Keratinocyte (primary cell): ENCODE data around the gene OTOG. TPM values are rescaled to one million over a fixed set of nuclear protein-coding genes. Genes with fewer than 3 reads are reported as not detected.

ENCODE experiments used
- DNase-seq: peaks from one replicate; pipeline ENCODE4 v3.0.0-alpha.2; 2011; ENCODE audit warnings: low read depth, missing footprints, low spot score
- FAIRE-seq: peaks from 2 replicates; lab custom pipeline; 2011; peaks lifted over from hg19 to GRCh38; lab: Jason Lieb, UNC
- H2AFZ ChIP-seq: 2 replicates; pipeline ENCODE4 v1.6.0; 2012; ENCODE audit warnings: low read length, control low read depth, inconsistent platforms; ENCODE audit not compliant: control insufficient read depth
- H3K27ac ChIP-seq: 2 replicates; pipeline ENCODE4 v1.5.1; 2011; ENCODE audit warnings: low read length; ENCODE audit not compliant: control insufficient read depth, insufficient read depth
- H3K27me3 ChIP-seq: 3 replicates; pipeline ENCODE4 v1.6.0; 2011; ENCODE audit warnings: low read length; ENCODE audit not compliant: control insufficient read depth, insufficient read depth; ENCODE audit errors: extremely low read depth
- H3K36me3 ChIP-seq, 2 experiments: 2 replicates in 1 of 2; 3 replicates in 1 of 2; pipeline ENCODE4 v1.5.1; 2011; ENCODE audit warnings: low read length in 2 of 2, mild to moderate bottlenecking in 1 of 2; ENCODE audit not compliant: control insufficient read depth in 2 of 2, insufficient read depth in 2 of 2; ENCODE audit errors: extremely low read depth in 1 of 2
- H3K4me1 ChIP-seq: 3 replicates; pipeline ENCODE4 v1.5.1; 2011; ENCODE audit warnings: low read length; ENCODE audit not compliant: control insufficient read depth, insufficient read depth; ENCODE audit errors: extremely low read depth
- H3K4me2 ChIP-seq: 3 replicates; pipeline ENCODE4 v1.6.0; 2011; ENCODE audit warnings: low read depth, low read length; ENCODE audit not compliant: control insufficient read depth, insufficient read depth; ENCODE audit errors: extremely low read depth
- H3K4me3 ChIP-seq, 3 experiments: fragments of 200-600 bp in 1 of 3; sonication (generic) in 1 of 3; 2 replicates in 2 of 3; 3 replicates in 1 of 3; pipeline ENCODE4 v1.5.1; 2011 to 2016; ENCODE audit warnings: low read length in 3 of 3, mild to moderate bottlenecking in 3 of 3, control low read depth in 2 of 3, inconsistent platforms in 1 of 3, low read depth in 1 of 3, mixed read lengths in 1 of 3, mixed run types in 1 of 3, moderate library complexity in 1 of 3; ENCODE audit not compliant: control insufficient read depth in 2 of 3, insufficient read depth in 2 of 3; ENCODE audit errors: extremely low read depth in 1 of 3
- H3K79me2 ChIP-seq: 2 replicates; pipeline ENCODE4 v1.6.0; 2012; ENCODE audit warnings: low read length; ENCODE audit not compliant: control insufficient read depth, insufficient read depth
- H3K9ac ChIP-seq: 3 replicates; pipeline ENCODE4 v1.6.0; 2011; ENCODE audit warnings: low read length; ENCODE audit not compliant: control insufficient read depth, insufficient read depth; ENCODE audit errors: extremely low read depth
- H3K9me1 ChIP-seq: 3 replicates; pipeline ENCODE4 v1.6.0; 2011; ENCODE audit warnings: low read length; ENCODE audit not compliant: control insufficient read depth, insufficient read depth; ENCODE audit errors: extremely low read depth
- H3K9me3 ChIP-seq: 2 replicates; pipeline ENCODE4 v1.5.1; 2012; ENCODE audit warnings: low read depth, low read length; ENCODE audit not compliant: control insufficient read depth
- H4K20me1 ChIP-seq: 3 replicates; pipeline ENCODE4 v1.6.0; 2011; ENCODE audit warnings: low read length; ENCODE audit not compliant: control insufficient read depth, insufficient read depth; ENCODE audit errors: extremely low read depth
- CTCF ChIP-seq, 3 experiments: IDR thresholded peaks in 1 of 3; conservative IDR thresholded peaks in 1 of 3; optimal IDR thresholded peaks in 1 of 3; 2 replicates in 2 of 3; 3 replicates in 1 of 3; pipeline versions ENCODE3 to v1.5.1; 2011; ENCODE audit warnings: low read length in 3 of 3, mild to moderate bottlenecking in 3 of 3, moderate library complexity in 2 of 3, control low read depth in 1 of 3, inconsistent platforms in 1 of 3; ENCODE audit not compliant: insufficient read depth in 2 of 3; ENCODE audit errors: extremely low read depth in 1 of 3
- EZH2 ChIP-seq: IDR thresholded peaks from one replicate; pipeline ENCODE4 v1.6.1; 2012; ENCODE audit warnings: inconsistent platforms, mild to moderate bottlenecking, low read length, moderate library complexity
- dilution Hi-C: fragments of 300-500 bp; cut with MboI; formaldehyde crosslinking; loops from one replicate; pipeline ENCODE4 v1.7.0; 2020; ENCODE audit warnings: low sequenced_read_pairs; ENCODE audit not compliant: extremely low pct_ligation_motif_present
- polyA plus RNA-seq, 5 experiments: library from polyadenylated mRNA; depleted of rRNA in 3 of 5; stranded (reverse) in 3 of 5; stranded (forward) in 1 of 5; unstranded in 1 of 5; fragments of >200 nt; gene quantifications; 1 replicate in 1 of 5; 2 replicates in 3 of 5; 3 replicates in 1 of 5; pipeline versions ENCODE4 v1.2.1 to v1.2.3, GENCODE V29; 2011 to 2012; ENCODE audit warnings: missing spikeins in 2 of 5, low read depth in 1 of 5, low replicate concordance in 1 of 5

OTOG gene
- polyA plus RNA-seq, 1 donor (not counting 4 experiments of a cell fraction or from before 2014, with no cell fraction given): not detected

DNA sequence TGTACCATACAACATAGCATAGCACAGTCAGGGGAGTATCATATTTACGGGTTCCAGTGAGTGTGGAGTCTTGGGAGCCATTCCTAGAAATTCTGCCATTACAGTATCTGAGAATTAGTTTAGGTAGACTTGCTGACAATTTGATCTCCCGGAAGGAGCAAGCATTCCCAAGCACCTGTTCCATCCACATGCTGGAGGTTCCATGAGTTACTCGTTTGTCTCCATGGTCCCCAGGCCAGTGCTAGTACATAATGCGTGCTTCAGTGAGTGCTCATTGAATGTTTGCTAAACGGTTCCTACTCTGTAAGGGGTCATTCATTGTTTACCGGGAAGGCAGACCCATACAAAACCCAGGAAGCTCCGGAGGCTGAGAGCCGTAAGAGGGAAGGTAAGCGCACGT lies 144.9 kb downstream of the OTOG start:
- Histone ChIP-seq H3K36me3 (no peaks in the 10 kb centered on the region), H3K9me1 (no peaks in the 10 kb centered on the region), H3K27ac (no peak overlapping the region), H3K4me1 (no peaks in the 10 kb centered on the region), H3K4me2 (no peak overlapping the region), H4K20me1 (no peaks in the 10 kb centered on the region), H2AFZ (no peak overlapping the region), H3K9me3 (no peaks in the 10 kb centered on the region), H3K27me3 (peaks cover 35% of the 10 kb centered on the region), H3K79me2 (no peaks in the 10 kb centered on the region), H3K9ac (no peak overlapping the region), H3K4me3 (no peak overlapping the region)
- TF ChIP-seq EZH2 (no peak), CTCF (optimal IDR thresholded peaks at IDR 0.05 in 1 of 3, IDR thresholded peaks at IDR 0.05 in 1 of 3, conservative IDR thresholded peaks at IDR 0.05 in 1 of 3; ENCODE audit: extremely low read depth in 1 of 3, insufficient read depth in 2 of 3, low read length in 3 of 3) (no peak)
- dilution Hi-C loops: no loop called here
- DNase-seq (no peak), FAIRE-seq (no peak)

DNA sequence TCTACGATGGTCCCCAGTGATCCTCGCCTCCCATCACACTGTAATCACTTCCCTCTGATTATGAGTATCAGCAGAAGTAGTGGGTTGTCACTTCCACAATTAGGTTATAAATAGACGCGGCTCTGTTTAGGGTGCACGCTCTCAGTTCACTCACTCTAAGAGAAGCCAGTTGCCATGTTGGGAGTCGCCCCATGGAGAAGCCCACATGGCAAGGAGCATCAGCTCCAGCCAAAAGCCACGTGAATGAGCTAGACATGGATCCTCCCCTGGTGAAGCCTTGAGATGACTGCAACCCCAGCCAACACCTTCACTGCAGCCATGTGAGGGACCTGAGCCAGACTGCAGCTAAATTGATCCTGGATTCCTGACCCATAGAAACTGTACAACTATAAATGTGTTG lies 145.9 kb downstream of the OTOG start:
- H3K79me2 ChIP-seq: no peaks in the 10 kb centered on the region
- H3K9ac ChIP-seq: no peak overlapping the region
- H3K4me2 ChIP-seq: no peak overlapping the region
- DNase-seq: no peak
- H3K9me1 ChIP-seq: no peaks in the 10 kb centered on the region
- peaks cover 38% of the 10 kb centered on the region for H3K27me3 ChIP-seq
- no peak for FAIRE-seq
- no peaks in the 10 kb centered on the region for H3K9me3 ChIP-seq
- H3K4me1 ChIP-seq: no peaks in the 10 kb centered on the region
- no peaks in the 10 kb centered on the region for H3K36me3 ChIP-seq
- no peak overlapping the region for H3K4me3 ChIP-seq
- H4K20me1 ChIP-seq: no peaks in the 10 kb centered on the region
- no peak overlapping the region for H3K27ac ChIP-seq
- TF ChIP-seq EZH2: no peak
- TF ChIP-seq CTCF (optimal IDR thresholded peaks at IDR 0.05 in 1 of 3, IDR thresholded peaks at IDR 0.05 in 1 of 3, conservative IDR thresholded peaks at IDR 0.05 in 1 of 3; ENCODE audit: extremely low read depth in 1 of 3, insufficient read depth in 2 of 3, low read length in 3 of 3): no peak
- dilution Hi-C loops: no loop called here
- no peak overlapping the region for H2AFZ ChIP-seq
